Measurements from ENCODE around the gene RPL37A. TPM values are rescaled to one million over a fixed set of nuclear protein-coding genes. Genes with fewer than 3 reads are reported as not detected.

Gene RPL37A
- total RNA-seq, 2 experiments from 2014 or later = 2,232 to 2,277 TPM

DNA sequence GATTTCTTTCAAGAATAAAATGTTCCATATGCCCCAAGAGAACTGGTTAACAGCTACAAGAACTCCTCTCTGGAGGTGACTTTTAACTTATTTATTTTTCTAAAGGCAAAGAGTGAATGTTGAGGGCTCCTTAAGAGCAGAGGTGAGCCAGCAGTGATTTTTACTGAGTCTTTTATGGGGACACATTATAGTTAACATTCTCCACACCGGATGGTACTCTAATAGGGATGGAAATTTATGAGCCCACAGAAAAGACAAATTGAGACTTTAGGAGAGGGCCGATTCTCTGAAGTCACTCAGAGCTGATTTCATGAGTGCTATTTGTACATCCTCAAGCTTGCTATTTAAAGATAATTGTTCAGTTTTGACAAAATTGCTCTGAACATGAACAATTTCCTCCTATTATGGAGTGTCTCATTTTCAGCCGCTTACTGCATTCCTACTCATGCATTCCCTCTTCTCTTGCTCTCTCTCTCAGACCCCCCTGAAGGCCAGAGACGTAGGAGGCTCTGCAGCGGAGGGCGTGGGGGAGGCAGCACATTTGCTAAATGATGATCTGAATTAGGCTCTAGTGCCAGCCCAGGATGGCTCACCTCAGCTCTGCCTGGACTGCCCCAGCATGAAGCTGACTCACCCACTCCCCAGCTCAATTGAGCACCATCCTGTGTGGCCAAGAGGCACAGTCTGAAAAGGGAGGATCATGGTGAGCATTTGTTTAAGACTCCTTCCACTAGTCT lies 5.9 kb upstream of the RPL37A start:
- Mint-ChIP-seq H3K27ac (no peak overlapping the region), H3K4me1 (ENCODE audit: low read depth) (peaks cover 24% of the 10 kb centered on the region), H3K36me3 (ENCODE audit: low read depth) (peaks cover 7% of the 10 kb centered on the region), H3K27me3 (ENCODE audit: low read depth) (no peaks in the 10 kb centered on the region), H3K4me3 (no peak overlapping the region), H3K9me3 (ENCODE audit: insufficient read depth) (no peaks in the 10 kb centered on the region)
- ATAC-seq (no peak), DNase-seq (no peak)
- ChIA-PET POLR2A (interaction anchor here (0.6 kb wide), 1 partner anchor 1726 kb away, joined by 3 read pairs; no protein-coding TSS in a partner anchor), CTCF (no interaction called here)

DNA sequence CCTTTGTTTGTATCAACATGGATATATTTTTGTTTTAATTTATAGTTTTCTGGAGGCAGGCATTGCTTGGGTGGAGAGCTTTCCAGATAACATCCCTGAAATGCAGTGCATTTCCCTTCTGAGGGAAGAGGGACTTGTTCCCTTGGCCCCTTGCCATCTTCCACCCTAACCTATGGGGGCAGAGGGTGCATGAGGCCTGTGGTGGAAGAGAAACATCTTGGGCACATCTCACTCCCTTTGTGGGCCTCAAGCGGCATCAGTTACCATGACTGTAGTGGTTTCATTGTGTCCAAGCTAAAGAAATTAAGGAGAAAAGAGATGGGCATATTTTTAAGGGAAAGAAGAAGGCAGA lies 5.3 kb upstream of the RPL37A start:
- peaks cover 27% of the 10 kb centered on the region for H3K4me1 Mint-ChIP-seq (ENCODE audit: low read depth)
- ChIA-PET POLR2A (no interaction called here), CTCF (no interaction called here)
- no peak for DNase-seq
- no peaks in the 10 kb centered on the region for H3K9me3 Mint-ChIP-seq (ENCODE audit: insufficient read depth)
- H3K4me3 Mint-ChIP-seq = no peak overlapping the region
- no peak overlapping the region for H3K27ac Mint-ChIP-seq
- peaks cover 10% of the 10 kb centered on the region for H3K36me3 Mint-ChIP-seq (ENCODE audit: low read depth)
- no peaks in the 10 kb centered on the region for H3K27me3 Mint-ChIP-seq (ENCODE audit: low read depth)
- ATAC-seq = no peak

DNA sequence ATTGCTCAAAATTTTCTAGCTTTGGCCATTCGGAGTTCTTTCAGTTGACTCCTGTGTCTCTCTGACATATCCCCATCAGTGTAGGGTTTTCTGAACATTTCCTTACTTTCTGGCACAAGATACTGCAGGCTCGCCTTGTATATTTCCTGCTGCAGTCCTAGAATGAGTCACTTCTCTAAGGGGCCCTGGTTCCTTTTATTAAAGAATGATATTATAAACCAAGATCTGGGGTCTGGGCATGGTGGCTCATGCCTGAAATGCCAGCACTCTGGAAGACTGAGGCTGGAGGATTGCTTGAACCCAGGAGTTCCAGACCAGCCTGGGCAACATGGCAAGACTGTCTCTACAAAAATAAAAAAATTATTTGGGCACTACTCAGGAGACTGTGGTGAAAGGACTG lies 3.0 kb upstream of the RPL37A start:
- H3K27ac Mint-ChIP-seq = no peak overlapping the region
- CTCF ChIA-PET = no interaction called here
- no peaks in the 10 kb centered on the region for H3K9me3 Mint-ChIP-seq (ENCODE audit: insufficient read depth)
- peaks cover 30% of the 10 kb centered on the region for H3K36me3 Mint-ChIP-seq (ENCODE audit: low read depth)
- H3K4me3 Mint-ChIP-seq = no peak overlapping the region
- no peak for DNase-seq
- POLR2A ChIA-PET = interaction anchor here (0.6 kb wide), 1 partner anchor 84 kb away, joined by 3 read pairs; no protein-coding TSS in a partner anchor
- ATAC-seq = no peak
- H3K27me3 Mint-ChIP-seq (ENCODE audit: low read depth) = no peaks in the 10 kb centered on the region
- peaks cover 35% of the 10 kb centered on the region for H3K4me1 Mint-ChIP-seq (ENCODE audit: low read depth)

DNA sequence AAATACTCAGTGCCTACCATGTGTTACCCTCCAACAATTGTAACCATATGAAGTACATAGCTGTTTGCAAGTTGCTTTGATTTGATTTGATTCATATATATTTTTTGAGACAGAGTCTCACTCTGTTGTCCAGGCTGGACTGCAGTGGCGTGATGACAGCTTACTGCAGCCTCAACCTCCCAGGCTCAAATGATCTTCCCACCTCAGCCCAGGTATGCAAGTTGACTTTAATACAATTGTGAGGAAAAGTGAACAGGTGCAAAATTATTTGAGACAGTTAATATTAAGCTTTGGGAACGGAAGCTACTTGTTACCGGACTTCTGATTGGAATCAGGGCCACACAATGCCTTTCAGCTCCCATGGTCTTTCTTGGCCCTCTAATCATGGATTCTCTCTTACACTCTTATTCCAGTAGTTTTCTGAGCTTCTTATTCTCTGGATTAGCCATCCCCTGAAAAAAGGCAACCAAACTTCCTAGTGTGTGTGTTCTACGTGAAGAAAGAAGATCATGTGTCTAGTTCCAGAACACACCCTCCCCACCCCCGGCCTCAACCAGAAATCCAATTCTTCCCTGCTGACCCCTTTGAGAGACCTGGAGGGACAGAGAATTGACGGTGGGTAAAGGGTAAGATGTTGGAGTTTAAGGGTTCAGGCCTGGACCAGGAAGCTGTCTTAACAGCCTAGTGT lies 1.1 kb upstream of the RPL37A start:
- peak overlapping the region; percentile 96 for H3K4me3 Mint-ChIP-seq
- H3K9me3 Mint-ChIP-seq (ENCODE audit: insufficient read depth) = no peaks in the 10 kb centered on the region
- H3K36me3 Mint-ChIP-seq (ENCODE audit: low read depth) = peaks cover 46% of the 10 kb centered on the region
- ATAC-seq = no peak
- no peak for DNase-seq
- ChIA-PET CTCF (interaction anchor here (0.7 to 2.1 kb wide), 7 partner anchors 11 to 169 kb away, joined by 3 to 9 read pairs (median 4); no protein-coding TSS in a partner anchor), POLR2A (interaction anchor here (1.0 to 2.2 kb wide), 5 partner anchors 10 to 190 kb away, joined by 3 to 14 read pairs (median 4); no protein-coding TSS in a partner anchor)
- no peaks in the 10 kb centered on the region for H3K27me3 Mint-ChIP-seq (ENCODE audit: low read depth)
- H3K4me1 Mint-ChIP-seq (ENCODE audit: low read depth) = peaks cover 49% of the 10 kb centered on the region
- peak overlapping the region; percentile 95 for H3K27ac Mint-ChIP-seq

DNA sequence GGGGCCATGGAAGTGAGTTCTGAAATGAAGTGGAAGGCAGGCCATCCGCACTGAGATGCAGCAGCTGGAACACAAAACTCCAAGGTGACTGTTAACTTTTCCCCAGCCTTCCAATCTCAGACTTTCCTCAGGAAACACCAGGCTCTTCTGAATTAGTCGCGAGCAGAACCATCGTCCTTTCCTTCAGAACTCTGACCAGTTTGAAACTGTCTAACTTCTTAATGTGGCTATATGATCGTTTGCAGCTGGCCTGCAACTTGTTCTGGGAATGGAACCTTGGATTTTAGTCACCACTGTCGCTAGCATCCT lies 620 bp upstream of the RPL37A start:
- Mint-ChIP-seq H3K4me1 (ENCODE audit: low read depth) (peaks cover 54% of the 10 kb centered on the region), H3K27me3 (ENCODE audit: low read depth) (no peaks in the 10 kb centered on the region), H3K4me3 (peak overlapping the region; percentile 96), H3K36me3 (ENCODE audit: low read depth) (peaks cover 51% of the 10 kb centered on the region), H3K27ac (peak overlapping the region; percentile 95), H3K9me3 (ENCODE audit: insufficient read depth) (no peaks in the 10 kb centered on the region)
- ChIA-PET POLR2A (interaction anchor here (0.6 to 2.2 kb wide), 10 partner anchors 7 to 668 kb away, joined by 3 to 14 read pairs (median 4); partner anchors contain the start of gene IGFBP2), CTCF (interaction anchor here (1.2 to 2.1 kb wide), 6 partner anchors 11 to 168 kb away, joined by 3 to 9 read pairs (median 4); no protein-coding TSS in a partner anchor)
- DNase-seq (no peak), ATAC-seq (no peak)

DNA sequence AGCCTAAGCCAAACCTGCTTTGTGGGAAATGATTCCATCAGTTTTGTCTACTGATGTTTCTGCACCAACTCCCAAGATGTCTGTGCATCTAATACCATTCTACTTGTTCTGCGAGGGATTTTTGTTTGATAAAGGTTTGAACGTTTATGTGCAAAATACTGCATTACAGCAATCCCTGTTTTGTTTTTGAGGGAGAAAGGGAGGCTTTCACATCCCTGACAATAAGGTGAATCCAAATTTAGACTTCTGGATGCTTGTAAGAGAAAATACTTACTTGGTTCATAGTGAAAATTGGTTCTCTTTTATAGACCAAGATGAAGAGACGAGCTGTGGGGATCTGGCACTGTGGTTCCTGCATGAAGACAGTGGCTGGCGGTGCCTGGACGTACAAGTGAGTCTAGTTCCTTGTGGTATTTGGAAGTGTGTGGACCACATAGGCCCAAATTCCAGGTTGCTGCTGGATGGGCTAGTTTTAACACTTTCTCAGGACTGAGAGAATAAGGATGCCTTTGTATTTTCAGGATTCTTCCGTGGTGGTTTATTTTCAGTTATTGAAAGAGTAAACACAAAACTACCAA lies 1.1 kb downstream of the RPL37A start:
- DNase-seq (no peak), ATAC-seq (no peak)
- Mint-ChIP-seq H3K9me3 (ENCODE audit: insufficient read depth) (no peaks in the 10 kb centered on the region), H3K27ac (peak overlapping the region; percentile 95), H3K27me3 (ENCODE audit: low read depth) (no peaks in the 10 kb centered on the region), H3K4me1 (ENCODE audit: low read depth) (peaks cover 56% of the 10 kb centered on the region), H3K36me3 (ENCODE audit: low read depth) (peaks cover 67% of the 10 kb centered on the region), H3K4me3 (peak overlapping the region; percentile 96)
- ChIA-PET POLR2A (no interaction called here), CTCF (interaction anchor here (1.4 kb wide), 1 partner anchor 96 kb away, joined by 3 read pairs; no protein-coding TSS in a partner anchor)

DNA sequence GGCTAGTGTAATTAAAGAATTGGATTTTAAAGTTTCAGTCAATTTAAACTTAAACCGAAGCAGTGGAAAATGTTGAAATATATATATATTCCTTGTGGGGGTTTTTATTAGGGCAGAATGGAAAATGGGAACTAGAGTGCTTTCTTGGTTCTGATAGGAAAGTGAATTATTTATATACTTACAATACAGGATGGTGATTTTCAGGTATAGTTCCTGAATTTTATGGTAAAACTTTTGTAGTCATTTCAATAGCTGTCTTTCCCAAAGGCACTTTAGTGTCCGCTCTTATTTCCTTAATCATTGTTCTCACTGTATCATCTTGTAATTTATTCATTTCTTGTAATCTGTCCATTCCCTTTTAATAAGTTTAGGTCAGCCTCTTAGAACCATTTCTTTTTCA lies 1.9 kb downstream of the RPL37A start:
- Mint-ChIP-seq H3K4me3 (peak overlapping the region; percentile 96), H3K27me3 (ENCODE audit: low read depth) (no peaks in the 10 kb centered on the region), H3K36me3 (ENCODE audit: low read depth) (peaks cover 73% of the 10 kb centered on the region), H3K27ac (peak overlapping the region; percentile 95), H3K9me3 (ENCODE audit: insufficient read depth) (no peaks in the 10 kb centered on the region), H3K4me1 (ENCODE audit: low read depth) (peaks cover 56% of the 10 kb centered on the region)
- DNase-seq (no peak), ATAC-seq (no peak)
- ChIA-PET POLR2A (no interaction called here), CTCF (no interaction called here)

DNA sequence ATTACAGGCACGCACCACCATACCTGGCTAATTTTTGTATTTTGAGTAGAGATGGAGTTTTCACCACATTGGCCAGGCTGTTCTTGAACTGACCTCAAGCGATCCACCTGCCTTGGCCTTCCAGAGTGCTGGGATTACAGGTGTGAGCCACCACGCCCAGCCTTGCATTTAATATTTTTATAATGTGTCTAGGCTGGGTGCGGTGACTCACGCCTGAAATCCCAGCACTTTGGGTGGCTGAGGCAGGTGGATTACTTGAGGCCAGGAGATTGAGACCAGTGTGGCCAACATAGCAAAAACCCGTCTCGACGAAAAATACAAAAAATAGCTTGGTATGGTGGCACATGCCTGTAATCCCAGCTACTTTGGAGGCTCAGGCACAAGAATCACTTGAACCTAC lies 3.2 kb downstream of the RPL37A start:
- POLR2A ChIA-PET = no interaction called here
- no peaks in the 10 kb centered on the region for H3K27me3 Mint-ChIP-seq (ENCODE audit: low read depth)
- H3K4me1 Mint-ChIP-seq (ENCODE audit: low read depth) = peaks cover 47% of the 10 kb centered on the region
- no peak for ATAC-seq
- no peak for DNase-seq
- H3K9me3 Mint-ChIP-seq (ENCODE audit: insufficient read depth) = no peaks in the 10 kb centered on the region
- CTCF ChIA-PET = no interaction called here
- H3K36me3 Mint-ChIP-seq (ENCODE audit: low read depth) = peaks cover 79% of the 10 kb centered on the region
- no peak overlapping the region for H3K4me3 Mint-ChIP-seq
- H3K27ac Mint-ChIP-seq = no peak overlapping the region

DNA sequence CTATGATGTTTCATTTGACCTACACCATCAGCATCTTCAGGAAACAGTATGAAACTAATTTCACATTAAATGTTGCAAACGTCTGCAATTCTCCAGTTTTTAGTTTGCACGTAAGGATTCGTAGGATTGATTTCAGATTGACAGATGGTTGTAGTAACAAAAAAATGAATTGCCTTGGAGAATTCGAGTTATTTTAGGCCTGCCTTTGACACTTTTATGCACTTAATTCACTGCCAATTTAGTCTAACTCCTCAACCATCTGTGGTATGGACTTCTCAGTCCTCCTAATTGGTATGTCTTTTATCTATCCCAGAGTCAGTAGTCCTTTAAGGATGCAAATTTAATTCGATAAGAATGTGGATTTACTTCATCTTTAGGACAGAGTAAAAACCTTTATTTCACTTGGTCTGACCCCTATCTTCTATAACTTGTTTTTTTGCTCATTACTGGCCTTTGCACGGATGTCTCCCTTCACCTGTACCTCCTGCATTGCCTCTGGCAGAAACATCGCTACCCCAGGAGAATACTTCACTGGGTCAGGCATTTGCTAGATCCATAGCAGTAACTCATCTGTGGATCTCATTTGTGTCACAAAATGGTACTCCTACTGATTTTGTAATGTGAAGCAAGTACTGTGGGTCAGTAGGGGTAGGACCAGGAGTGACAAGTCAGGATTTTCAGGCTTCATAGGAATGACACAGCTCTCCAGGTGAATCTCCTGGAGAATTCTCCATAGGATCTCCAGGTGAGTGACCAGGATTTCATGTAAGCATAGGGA lies 3.9 kb downstream of the RPL37A start:
- ATAC-seq (no peak), DNase-seq (no peak)
- no peak overlapping the region for H3K4me3 Mint-ChIP-seq
- no peaks in the 10 kb centered on the region for H3K9me3 Mint-ChIP-seq (ENCODE audit: insufficient read depth)
- POLR2A ChIA-PET = no interaction called here
- H3K4me1 Mint-ChIP-seq (ENCODE audit: low read depth) = peaks cover 41% of the 10 kb centered on the region
- no peaks in the 10 kb centered on the region for H3K27me3 Mint-ChIP-seq (ENCODE audit: low read depth)
- CTCF ChIA-PET = no interaction called here
- H3K36me3 Mint-ChIP-seq (ENCODE audit: low read depth) = peaks cover 78% of the 10 kb centered on the region
- peak overlapping the region; percentile 2 for H3K27ac Mint-ChIP-seq

DNA sequence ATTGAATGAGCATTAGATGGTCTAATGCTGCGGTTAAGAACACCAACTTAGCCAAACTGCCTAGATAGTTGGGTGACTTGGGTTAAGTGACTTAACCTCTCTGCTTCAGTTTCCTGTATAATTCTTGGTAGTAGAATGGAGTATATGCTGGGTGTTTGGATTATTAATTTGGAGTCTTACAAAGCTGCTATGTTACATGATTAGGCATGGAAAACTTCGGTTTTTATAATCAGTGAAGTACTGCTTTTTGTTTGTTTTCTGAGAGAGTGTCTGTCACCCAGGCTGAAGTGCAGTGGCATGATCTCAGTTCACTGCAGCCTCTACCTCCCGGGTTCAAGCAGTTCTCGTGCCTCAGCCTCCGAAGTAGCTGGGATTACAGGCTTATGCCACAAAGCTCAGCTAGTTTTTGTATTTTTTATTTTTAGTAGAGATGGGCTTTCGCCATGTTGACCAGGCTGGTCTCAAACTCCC lies 4.5 kb downstream of the RPL37A start:
- POLR2A ChIA-PET = interaction anchor here (0.6 kb wide), 1 partner anchor 1226 kb away, joined by 3 read pairs; no protein-coding TSS in a partner anchor
- H3K27ac Mint-ChIP-seq = peak overlapping the region; percentile 26
- DNase-seq = no peak

DNA sequence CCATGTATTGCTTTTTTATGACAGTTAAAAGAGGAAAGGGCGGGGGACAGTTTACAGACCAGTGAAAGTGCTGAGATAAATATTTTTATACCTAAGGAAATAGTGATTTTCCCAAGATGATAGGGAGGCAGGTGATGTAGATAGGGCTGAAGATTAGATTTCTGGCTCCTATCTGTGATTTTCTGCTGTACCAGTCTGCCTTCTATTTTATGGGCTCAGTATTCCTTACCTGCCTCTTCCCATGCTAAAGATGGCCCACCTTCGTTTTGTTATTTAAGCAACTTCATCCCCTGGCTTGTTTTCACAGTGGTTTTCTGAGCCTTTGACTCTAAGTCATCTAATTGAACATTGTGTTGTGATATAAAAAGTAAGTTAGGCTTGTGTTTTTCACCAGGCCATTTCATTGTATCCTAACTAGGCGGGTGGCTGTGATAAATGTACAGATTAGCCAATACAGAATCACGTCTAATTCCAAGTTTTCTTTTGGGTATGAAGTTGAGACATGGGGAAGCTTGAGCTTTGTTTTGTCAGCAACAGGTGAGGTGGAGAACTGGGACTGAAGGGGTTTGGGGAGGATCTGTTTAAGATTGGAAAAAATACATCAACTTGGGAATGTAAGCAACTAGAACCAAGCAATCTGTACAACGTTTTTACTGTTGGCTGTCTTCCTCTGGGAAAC lies 5.2 kb downstream of the RPL37A start:
- ATAC-seq (no peak), DNase-seq (no peak)
- ChIA-PET POLR2A (interaction anchor here (0.6 kb wide), 1 partner anchor 1225 kb away, joined by 3 read pairs; no protein-coding TSS in a partner anchor), CTCF (interaction anchor here (1.1 to 1.3 kb wide), 2 partner anchors 16 to 178 kb away, joined by 3 to 5 read pairs; no protein-coding TSS in a partner anchor)
- H3K9me3 Mint-ChIP-seq (ENCODE audit: insufficient read depth) = no peaks in the 10 kb centered on the region
- peaks cover 73% of the 10 kb centered on the region for H3K36me3 Mint-ChIP-seq (ENCODE audit: low read depth)
- peaks cover 37% of the 10 kb centered on the region for H3K4me1 Mint-ChIP-seq (ENCODE audit: low read depth)
- no peak overlapping the region for H3K4me3 Mint-ChIP-seq
- no peaks in the 10 kb centered on the region for H3K27me3 Mint-ChIP-seq (ENCODE audit: low read depth)
- H3K27ac Mint-ChIP-seq = peak overlapping the region; percentile 26

More for the DNA sequence above, 4.5 kb downstream of the RPL37A start:
- Mint-ChIP-seq H3K27me3 (ENCODE audit: low read depth) (no peaks in the 10 kb centered on the region), H3K9me3 (ENCODE audit: insufficient read depth) (no peaks in the 10 kb centered on the region), H3K36me3 (ENCODE audit: low read depth) (peaks cover 76% of the 10 kb centered on the region), H3K4me1 (ENCODE audit: low read depth) (peaks cover 37% of the 10 kb centered on the region), H3K4me3 (no peak overlapping the region)
- CTCF ChIA-PET = no interaction called here
- ATAC-seq = no peak

All from activated CD8-positive, alpha-beta T cell treated with anti-CD3 and anti-CD28 coated beads, Interleukin-2, amount 10 ng/mL, durations not matched to agents 7 days and 5 days (primary cell).